Neural progenitor cell (in vitro differentiated cells): ENCODE results near the gene MGST2. TPM values are rescaled to one million over a fixed set of nuclear protein-coding genes. Genes with fewer than 3 reads are reported as not detected.

ENCODE experiments used
- DNase-seq: peaks from one replicate; pipeline ENCODE4 v3.0.0-alpha.2; 2016; ENCODE audit warnings: low spot score
- H2AFZ ChIP-seq: fragments of 200-600 bp; sonication (generic); replicated peaks from 2 replicates; pipeline ENCODE4 v1.6.1; 2016; ENCODE audit warnings: antibody characterized with exemption
- H3F3A ChIP-seq: fragments of 200-600 bp; sonication (generic); 2 replicates; pipeline ENCODE4 v1.6.1; 2016; ENCODE audit warnings: antibody characterized with exemption, low read depth
- H3K27ac ChIP-seq: fragments of 200-600 bp; sonication (generic); 2 replicates; pipeline ENCODE4 v1.5.1; 2016; ENCODE audit warnings: mild to moderate bottlenecking
- H3K27me3 ChIP-seq: fragments of 200-600 bp; sonication (generic); 2 replicates; pipeline ENCODE4 v1.6.1; 2016; ENCODE audit warnings: mild to moderate bottlenecking, moderate library complexity
- H3K36me3 ChIP-seq: fragments of 200-600 bp; sonication (generic); 2 replicates; pipeline ENCODE4 v1.5.1; 2016
- H3K4me1 ChIP-seq: fragments of 200-600 bp; sonication (generic); 2 replicates; pipeline ENCODE4 v1.6.1; 2016; ENCODE audit warnings: mixed run types
- H3K4me2 ChIP-seq: fragments of 200-600 bp; sonication (generic); 2 replicates; pipeline ENCODE4 v1.6.1; 2016
- H3K4me3 ChIP-seq: fragments of 200-600 bp; sonication (generic); 2 replicates; pipeline ENCODE4 v1.5.1; 2016
- H3K79me2 ChIP-seq: fragments of 200-600 bp; sonication (generic); 2 replicates; pipeline ENCODE4 v1.6.1; 2016; ENCODE audit warnings: low read depth
- H3K9ac ChIP-seq: fragments of 200-600 bp; sonication (generic); 2 replicates; pipeline ENCODE4 v1.6.1; 2016
- H3K9me3 ChIP-seq: fragments of 200-600 bp; sonication (generic); 2 replicates; pipeline ENCODE4 v1.5.1; 2016; ENCODE audit warnings: low read depth
- H4K20me1 ChIP-seq: fragments of 200-600 bp; sonication (generic); 2 replicates; pipeline ENCODE4 v1.6.1; 2016; ENCODE audit warnings: low read depth
- H3K27ac Mint-ChIP-seq: 3 replicates; pipeline ENCODE4 v1.8.0; 2021; ENCODE audit warnings: mixed read lengths
- H3K27me3 Mint-ChIP-seq: 2 replicates; pipeline ENCODE4 v1.8.0; 2022; ENCODE audit warnings: low read depth, mild to moderate bottlenecking, inconsistent platforms, moderate library complexity, mixed read lengths; ENCODE audit not compliant: insufficient read depth
- H3K36me3 Mint-ChIP-seq: 3 replicates; pipeline ENCODE4 v1.8.0; 2021; ENCODE audit warnings: mixed read lengths
- H3K4me1 Mint-ChIP-seq: 3 replicates; pipeline ENCODE4 v1.8.0; 2021; ENCODE audit warnings: mixed read lengths
- H3K4me3 Mint-ChIP-seq: 3 replicates; pipeline ENCODE4 v1.8.0; 2021; ENCODE audit warnings: mild to moderate bottlenecking, moderate library complexity, mixed read lengths
- H3K9me3 Mint-ChIP-seq: 3 replicates; pipeline ENCODE4 v1.8.0; 2020; ENCODE audit warnings: mixed read lengths
- CTCF ChIP-seq: fragments of 200-600 bp; sonication (generic); IDR thresholded peaks from 2 replicates; pipeline ENCODE4 v1.5.1; 2017; ENCODE audit warnings: antibody characterized with exemption, mild to moderate bottlenecking
- EZH2 ChIP-seq: fragments of 200-600 bp; sonication (generic); IDR thresholded peaks from 2 replicates; pipeline ENCODE4 v1.6.1; 2017; ENCODE audit warnings: antibody characterized with exemption, mild to moderate bottlenecking, moderate library complexity
- EZH2phosphoT487 ChIP-seq: fragments of 200-600 bp; sonication (generic); IDR thresholded peaks from 2 replicates; pipeline ENCODE4 v1.6.1; 2017; ENCODE audit warnings: antibody characterized with exemption
- total RNA-seq: library from RNA; depleted of rRNA; stranded (reverse); fragments of >200 nt; gene quantifications from 2 replicates; pipeline ENCODE4 v1.2.3, GENCODE V29; 2015; ENCODE audit warnings: low replicate concordance

The MGST2 gene
- total RNA-seq, 1 donor from 2014 or later = 4.4 TPM

GRCh38 chr4:139728840-139729239 is 63.2 kb downstream of the MGST2 start:
- Mint-ChIP-seq H3K36me3 (peaks cover 8% of the 10 kb centered on the region), H3K27ac (no peak overlapping the region), H3K4me1 (peaks cover 26% of the 10 kb centered on the region), H3K9me3 (no peaks in the 10 kb centered on the region), H3K4me3 (no peak overlapping the region), H3K27me3 (no peaks in the 10 kb centered on the region)
- no peak for DNase-seq
- Histone ChIP-seq H3F3A (peaks cover 1% of the 10 kb centered on the region), H3K27ac (no peak overlapping the region), H3K27me3 (no peaks in the 10 kb centered on the region), H3K36me3 (no peaks in the 10 kb centered on the region), H3K9ac (no peak overlapping the region), H3K4me1 (peaks cover 15% of the 10 kb centered on the region), H3K79me2 (no peaks in the 10 kb centered on the region), H3K4me2 (no peak overlapping the region), H3K9me3 (no peaks in the 10 kb centered on the region), H3K4me3 (no peak overlapping the region), H4K20me1 (no peaks in the 10 kb centered on the region), H2AFZ (no peak overlapping the region)
- TF ChIP-seq CTCF = no peak
- no peak for TF ChIP-seq EZH2phosphoT487
- no peak for TF ChIP-seq EZH2

- Histone ChIP-seq H3K4me2 (no peak overlapping the region), H2AFZ (no peak overlapping the region), H3K4me3 (no peak overlapping the region), H3K9me3 (no peaks in the 10 kb centered on the region), H3K4me1 (peaks cover 50% of the 10 kb centered on the region), H3K36me3 (no peaks in the 10 kb centered on the region), H3F3A (peaks cover 38% of the 10 kb centered on the region), H3K79me2 (no peaks in the 10 kb centered on the region), H3K9ac (no peak overlapping the region), H3K27ac (no peak overlapping the region), H3K27me3 (no peaks in the 10 kb centered on the region), H4K20me1 (no peaks in the 10 kb centered on the region)
- Mint-ChIP-seq H3K27me3 (no peaks in the 10 kb centered on the region), H3K36me3 (peaks cover 7% of the 10 kb centered on the region), H3K4me3 (no peak overlapping the region), H3K27ac (peak overlapping the region; percentile 50), H3K9me3 (peaks cover 2% of the 10 kb centered on the region), H3K4me1 (peaks cover 51% of the 10 kb centered on the region)
- TF ChIP-seq EZH2phosphoT487 = no peak
- TF ChIP-seq CTCF = no peak
- TF ChIP-seq EZH2 = no peak
- no peak for DNase-seq
Measured at GRCh38 chr4:139732991-139733570, 67.5 kb downstream of the MGST2 start.

GRCh38 chr4:139734201-139734874 is 68.7 kb downstream of the MGST2 start:
- Histone ChIP-seq H3K4me3 (peak overlapping the region; percentile 43), H2AFZ (no peak overlapping the region), H3F3A (peaks cover 44% of the 10 kb centered on the region), H3K36me3 (no peaks in the 10 kb centered on the region), H3K4me2 (peak overlapping the region; percentile 73), H3K27me3 (no peaks in the 10 kb centered on the region), H3K79me2 (no peaks in the 10 kb centered on the region), H3K4me1 (peaks cover 58% of the 10 kb centered on the region), H4K20me1 (no peaks in the 10 kb centered on the region), H3K9me3 (no peaks in the 10 kb centered on the region), H3K9ac (no peak overlapping the region), H3K27ac (peak overlapping the region; percentile 78)
- peaks cover 2% of the 10 kb centered on the region for H3K9me3 Mint-ChIP-seq
- peaks cover 58% of the 10 kb centered on the region for H3K4me1 Mint-ChIP-seq
- peak overlapping the region; percentile 65 for H3K4me3 Mint-ChIP-seq
- H3K27me3 Mint-ChIP-seq = peaks cover 3% of the 10 kb centered on the region
- H3K27ac Mint-ChIP-seq = peak overlapping the region; percentile 17
- peak; percentile 30 for DNase-seq
- no peaks in the 10 kb centered on the region for H3K36me3 Mint-ChIP-seq
- no peak for TF ChIP-seq EZH2phosphoT487
- TF ChIP-seq EZH2 = no peak
- TF ChIP-seq CTCF = no peak
